ENCODE data around the gene CCDC169. TPM values are rescaled to one million over a fixed set of nuclear protein-coding genes. Genes with fewer than 3 reads are reported as not detected.

The CCDC169 gene
- total RNA-seq, 3 donors from 2014 or later (not counting 1 experiment from before 2014, with no cell fraction given): not detected

- Histone ChIP-seq H3K27ac (ENCODE audit: low read length) (no peak overlapping the region), H3K36me3 (ENCODE audit: control insufficient read depth, insufficient read depth, low read length) (no peaks in the 10 kb centered on the region), H3K27me3 (ENCODE audit: control insufficient read depth, insufficient read depth, low read length) (peaks cover 8% of the 10 kb centered on the region), H3K4me3 (ENCODE audit: low read length) (no peak overlapping the region), H3K4me1 (ENCODE audit: control insufficient read depth, insufficient read depth, low read length) (peaks cover 13% of the 10 kb centered on the region), H3K9me3 (ENCODE audit: control insufficient read depth, insufficient read depth, low read length) (no peaks in the 10 kb centered on the region)
- H3K27ac Mint-ChIP-seq: no peak overlapping the region
- peaks cover 12 to 19% of the 10 kb centered on the region in 2 donors for H3K4me1 Mint-ChIP-seq
- H3K27me3 Mint-ChIP-seq (ENCODE audit: low read depth in 2 of 2): peaks cover 32 to 34% of the 10 kb centered on the region in 2 donors
- H3K4me3 Mint-ChIP-seq: no peak overlapping the region
- 76% methylated on average over 3 of the region's 3 CpGs for WGBS (ENCODE audit: insufficient coverage)
- TF ChIP-seq CTCF (IDR thresholded peaks at IDR 0.05): no peak
- intact Hi-C loops (cut with micrococcal nuclease): no loop called here
- H3K9me3 Mint-ChIP-seq: no peaks in the 10 kb centered on the region
- ATAC-seq (peak in 1 of 3 donors; percentile 35), DNase-seq (no peak)
- no peaks in the 10 kb centered on the region for H3K36me3 Mint-ChIP-seq
Observed at GRCh38 chr13:36294096-36294495, 3.5 kb downstream of the CCDC169 start.

GRCh38 chr13:36293497-36293896 lies 4.1 kb downstream of the CCDC169 start:
- ATAC-seq (no peak), DNase-seq (no peak)
- no peak for TF ChIP-seq CTCF (IDR thresholded peaks at IDR 0.05)
- Histone ChIP-seq H3K4me3 (ENCODE audit: low read length) (no peak overlapping the region), H3K4me1 (ENCODE audit: control insufficient read depth, insufficient read depth, low read length) (peaks cover 13% of the 10 kb centered on the region), H3K36me3 (ENCODE audit: control insufficient read depth, insufficient read depth, low read length) (no peaks in the 10 kb centered on the region), H3K27me3 (ENCODE audit: control insufficient read depth, insufficient read depth, low read length) (peaks cover 6% of the 10 kb centered on the region), H3K9me3 (ENCODE audit: control insufficient read depth, insufficient read depth, low read length) (no peaks in the 10 kb centered on the region), H3K27ac (ENCODE audit: low read length) (no peak overlapping the region)
- peaks cover 12 to 18% of the 10 kb centered on the region in 2 donors for H3K4me1 Mint-ChIP-seq
- no peak overlapping the region for H3K27ac Mint-ChIP-seq
- H3K27me3 Mint-ChIP-seq (ENCODE audit: low read depth in 2 of 2): peaks cover 30 to 32% of the 10 kb centered on the region in 2 donors
- intact Hi-C loops (cut with micrococcal nuclease): no loop called here
- 94% methylated on average over 1 of the region's 1 CpG for WGBS (ENCODE audit: insufficient coverage)
- no peak overlapping the region for H3K4me3 Mint-ChIP-seq
- no peaks in the 10 kb centered on the region for H3K36me3 Mint-ChIP-seq
- no peaks in the 10 kb centered on the region for H3K9me3 Mint-ChIP-seq

- Mint-ChIP-seq H3K36me3 (no peaks in the 10 kb centered on the region), H3K4me1 (no peaks in the 10 kb centered on the region), H3K27me3 (ENCODE audit: low read depth in 2 of 2) (peaks cover 0 to 15% of the 10 kb centered on the region in 2 donors), H3K27ac (no peak overlapping the region), H3K9me3 (no peaks in the 10 kb centered on the region), H3K4me3 (no peak overlapping the region)
- no peaks in the 10 kb centered on the region for H3K27me3 ChIP-seq (ENCODE audit: control insufficient read depth, insufficient read depth, low read length)
- H3K4me3 ChIP-seq (ENCODE audit: low read length): no peak overlapping the region
- no peaks in the 10 kb centered on the region for H3K9me3 ChIP-seq (ENCODE audit: control insufficient read depth, insufficient read depth, low read length)
- no peaks in the 10 kb centered on the region for H3K36me3 ChIP-seq (ENCODE audit: control insufficient read depth, insufficient read depth, low read length)
- H3K27ac ChIP-seq (ENCODE audit: low read length): no peak overlapping the region
- intact Hi-C loops (cut with micrococcal nuclease): no loop called here
- ATAC-seq (no peak), DNase-seq (no peak)
- no peak for TF ChIP-seq CTCF (IDR thresholded peaks at IDR 0.05)
- H3K4me1 ChIP-seq (ENCODE audit: control insufficient read depth, insufficient read depth, low read length): no peaks in the 10 kb centered on the region
Observed at GRCh38 chr13:36288794-36289391, 8.7 kb downstream of the CCDC169 start.

- no peaks in the 10 kb centered on the region for H3K36me3 ChIP-seq (ENCODE audit: control insufficient read depth, insufficient read depth, low read length)
- no peaks in the 10 kb centered on the region for H3K9me3 ChIP-seq (ENCODE audit: control insufficient read depth, insufficient read depth, low read length)
- TF ChIP-seq CTCF (IDR thresholded peaks at IDR 0.05): no peak
- intact Hi-C loops (cut with micrococcal nuclease): no loop called here
- Mint-ChIP-seq H3K9me3 (no peaks in the 10 kb centered on the region), H3K4me3 (no peak overlapping the region), H3K27me3 (ENCODE audit: low read depth in 2 of 2) (peaks cover 5 to 8% of the 10 kb centered on the region in 2 donors), H3K4me1 (no peaks in the 10 kb centered on the region), H3K27ac (no peak overlapping the region), H3K36me3 (no peaks in the 10 kb centered on the region)
- no peaks in the 10 kb centered on the region for H3K4me1 ChIP-seq (ENCODE audit: control insufficient read depth, insufficient read depth, low read length)
- no peak for DNase-seq
- H3K27ac ChIP-seq (ENCODE audit: low read length): no peak overlapping the region
- no peak overlapping the region for H3K4me3 ChIP-seq (ENCODE audit: low read length)
- no peaks in the 10 kb centered on the region for H3K27me3 ChIP-seq (ENCODE audit: control insufficient read depth, insufficient read depth, low read length)
- 87% methylated on average over 2 of the region's 2 CpGs for WGBS (ENCODE audit: insufficient coverage)
- ATAC-seq: no peak
Observed at GRCh38 chr13:36286006-36286405, 11.6 kb downstream of the CCDC169 start.
